Activated CD8-positive, alpha-beta memory T cell treated with anti-CD3 and anti-CD28 coated beads, Interleukin-2, amount 10 ng/mL, durations not matched to agents 7 days and 5 days (primary cell): ENCODE data around the gene FEZ2. TPM values are rescaled to one million over a fixed set of nuclear protein-coding genes. Genes with fewer than 3 reads are reported as not detected.

Source experiments
- total RNA-seq, 2 experiments: library from RNA; stranded (reverse); gene quantifications; one replicate each; pipeline ENCODE4 v1.2.3, GENCODE V29; 2021

FEZ2 gene
- total RNA-seq, 2 experiments from 2014 or later = 9.9 to 13.3 TPM

Other genes starting within 250 kb of the FEZ2 start
- gene CRIM1, start 242.4 kb downstream of the FEZ2 start, total RNA-seq = 10 to 100 TPM; 12.6 to 17.6 TPM
- not detected for gene VIT, start 98.5 kb upstream of the FEZ2 start, total RNA-seq